ENCODE results near the gene TRIM73. TPM values are rescaled to one million over a fixed set of nuclear protein-coding genes. Genes with fewer than 3 reads are reported as not detected.
A peak's percentile ranks its signal among the peaks of the same experiment; 100 is the strongest.
"Not testable (repeated sequence)": the region's sequence is repeated elsewhere in the genome, so short reads cannot be mapped to it uniquely, and the experiment has no call there.

The TRIM73 gene
- total RNA-seq, 2 donors from 2014 or later: 13.7 to 19.4 TPM

GRCh38 chr7:75420152-75420551 lies 24.7 kb downstream of the TRIM73 start:
- H3K27ac Mint-ChIP-seq: peak overlapping the region; percentile 16
- not testable (repeated sequence) for H3K27me3 Mint-ChIP-seq; H3K4me3 Mint-ChIP-seq; DNase-seq; H3K36me3 Mint-ChIP-seq (ENCODE audit: low read depth); ATAC-seq; H3K9me3 ChIP-seq (ENCODE audit: control insufficient read depth, low read length, poor library complexity, severe bottlenecking); H3K4me1 Mint-ChIP-seq

- not testable (repeated sequence) for H3K36me3 Mint-ChIP-seq (ENCODE audit: low read depth); H3K4me1 Mint-ChIP-seq; H3K4me3 Mint-ChIP-seq; H3K9me3 ChIP-seq (ENCODE audit: control insufficient read depth, low read length, poor library complexity, severe bottlenecking); ATAC-seq; DNase-seq; H3K27me3 Mint-ChIP-seq
- peak overlapping the region; percentile 43 for H3K27ac Mint-ChIP-seq
Measured at GRCh38 chr7:75421798-75422710, 26.6 kb downstream of the TRIM73 start.

- H3K36me3 Mint-ChIP-seq (ENCODE audit: low read depth); H3K27ac Mint-ChIP-seq: not testable (repeated sequence)
Measured at GRCh38 chr7:75423481-75423880, 28.1 kb downstream of the TRIM73 start.

GRCh38 chr7:75439000-75439399 lies 43.6 kb downstream of the TRIM73 start:
- not testable (repeated sequence) for DNase-seq; H3K4me3 Mint-ChIP-seq; H3K27me3 Mint-ChIP-seq; H3K9me3 ChIP-seq (ENCODE audit: control insufficient read depth, low read length, poor library complexity, severe bottlenecking); ATAC-seq
- Mint-ChIP-seq H3K27ac (peak overlapping the region; percentile 82), H3K4me1 (peaks cover 14% of the 10 kb centered on the region), H3K36me3 (ENCODE audit: low read depth) (peaks cover 12% of the 10 kb centered on the region)

More at GRCh38 chr7:75423481-75423880, 28.1 kb downstream of the TRIM73 start:
- H3K27me3 Mint-ChIP-seq; H3K4me3 Mint-ChIP-seq; DNase-seq; H3K9me3 ChIP-seq (ENCODE audit: control insufficient read depth, low read length, poor library complexity, severe bottlenecking); ATAC-seq: not testable (repeated sequence)
- peaks cover 12% of the 10 kb centered on the region for H3K4me1 Mint-ChIP-seq

GRCh38 chr7:75442101-75442464 lies 46.7 kb downstream of the TRIM73 start:
- H3K27me3 Mint-ChIP-seq; H3K36me3 Mint-ChIP-seq (ENCODE audit: low read depth); H3K9me3 ChIP-seq (ENCODE audit: control insufficient read depth, low read length, poor library complexity, severe bottlenecking); DNase-seq: not testable (repeated sequence)
- H3K27ac Mint-ChIP-seq: peak overlapping the region; percentile 72
- H3K4me1 Mint-ChIP-seq: peaks cover 11% of the 10 kb centered on the region
- peak; percentile 29 for ATAC-seq
- peak overlapping the region; percentile 83 for H3K4me3 Mint-ChIP-seq

- peak in 2 of 3 donors; percentile 14 to 21 for DNase-seq
- H3K27ac Mint-ChIP-seq: peak overlapping the region; percentile 91
- H3K4me1 Mint-ChIP-seq: peaks cover 11% of the 10 kb centered on the region
- H3K4me3 Mint-ChIP-seq: peak overlapping the region; percentile 92
- not testable (repeated sequence) for H3K9me3 ChIP-seq (ENCODE audit: control insufficient read depth, low read length, poor library complexity, severe bottlenecking); H3K27me3 Mint-ChIP-seq; H3K36me3 Mint-ChIP-seq (ENCODE audit: low read depth)
- peak; percentile 97 for ATAC-seq
Measured at GRCh38 chr7:75442465-75443111, 47.2 kb downstream of the TRIM73 start.

- not testable (repeated sequence) for H3K4me3 Mint-ChIP-seq; H3K27ac Mint-ChIP-seq; H3K36me3 Mint-ChIP-seq (ENCODE audit: low read depth); DNase-seq; H3K27me3 Mint-ChIP-seq; H3K4me1 Mint-ChIP-seq; H3K9me3 ChIP-seq (ENCODE audit: control insufficient read depth, low read length, poor library complexity, severe bottlenecking); ATAC-seq
Measured at GRCh38 chr7:75449946-75450345, 54.5 kb downstream of the TRIM73 start.

GRCh38 chr7:75452494-75452955 lies 57.1 kb downstream of the TRIM73 start:
- H3K4me1 Mint-ChIP-seq; H3K27ac Mint-ChIP-seq; H3K9me3 ChIP-seq (ENCODE audit: control insufficient read depth, low read length, poor library complexity, severe bottlenecking); H3K36me3 Mint-ChIP-seq (ENCODE audit: low read depth); H3K27me3 Mint-ChIP-seq; H3K4me3 Mint-ChIP-seq; DNase-seq: not testable (repeated sequence)
- ATAC-seq: peak; percentile 94

Other genes with a start within 250 kb of the TRIM73 start
- gene POM121C, start 90.7 kb downstream of the TRIM73 start, total RNA-seq: 10 to 100 TPM; 73.6 to 84.4 TPM
- not detected for gene SPDYE5, start 96.7 kb downstream of the TRIM73 start, total RNA-seq

All from T-helper 17 cell (primary cell).